HCT116 (cell line): ENCODE measurements around the gene XDH. TPM values are rescaled to one million over a fixed set of nuclear protein-coding genes. Genes with fewer than 3 reads are reported as not detected.

Experiments used
- ATAC-seq: fragments of 200-7000 bp; cut with Tn5 transposase; 2 replicates; pipeline ENCODE4 v1.9.1; 2020; ENCODE audit warnings: mild to moderate bottlenecking, moderate library complexity
- BruUV-seq: library from RNA; stranded (reverse); fragments of 400-500 nt; replicated peaks from 2 replicates; lab custom pipeline; 2021; lab: Mats Ljungman, UMichigan
- CTCF ChIA-PET: fragments of 300-600 bp; sonication (Branson Sonifier 250); formaldehyde crosslinking; loops from one replicate; lab custom pipeline; 2021; ENCODE audit warnings: antibody characterized with exemption; lab: Charles Lee
- POLR2A ChIA-PET: fragments of 300-600, 350-600 bp; sonication (Branson Sonifier 250); formaldehyde crosslinking; loops from one replicate; lab custom pipeline; 2021; ENCODE audit warnings: antibody characterized with exemption; lab: Charles Lee
- RAD21 ChIA-PET, 2 experiments: fragments of 300-600 bp; sonication (Branson Sonifier 250); formaldehyde crosslinking; loops; one replicate each; lab custom pipeline; 2023; ENCODE audit warnings: low total read pairs in 2 of 2; ENCODE audit not compliant: uncharacterized antibody in 2 of 2, unreplicated experiment in 2 of 2, low non-redundant PET in 1 of 2; lab: Charles Lee
- DNase-seq: peaks from one replicate; pipeline ENCODE4 v3.0.0-alpha.2; 2010; ENCODE audit warnings: low read depth, low spot score
- H2AFZ ChIP-seq: fragments of 200-600 bp; shearing (Covaris generic), sonication (generic); 2 replicates; pipeline ENCODE4 v1.6.1; 2017; ENCODE audit warnings: low read depth, mixed run types, mixed read lengths, antibody characterized with exemption, low read length; ENCODE audit not compliant: poor library complexity, severe bottlenecking
- H3K27ac ChIP-seq: 2 replicates; pipeline ENCODE4 v1.5.1; 2012; ENCODE audit warnings: low read depth, low read length
- H3K27me3 ChIP-seq: fragments of 200-600 bp; sonication (generic); 2 replicates; pipeline ENCODE4 v1.6.1; 2016; ENCODE audit warnings: mixed run types, low read length, mixed read lengths; ENCODE audit not compliant: insufficient read depth
- H3K36me3 ChIP-seq, 2 experiments: fragments of 200-500 bp in 1 of 2; fragments of 200-600 bp in 1 of 2; sonication (Bioruptor generic) in 1 of 2; sonication (generic) in 1 of 2; 2 replicates each; pipeline versions ENCODE4 v1.5.1 to v1.6.1; 2014 to 2016; ENCODE audit warnings: low read length in 2 of 2, inconsistent platforms in 1 of 2, mixed read lengths in 1 of 2, mixed run types in 1 of 2; ENCODE audit not compliant: insufficient read depth in 2 of 2, control insufficient read depth in 1 of 2
- H3K4me1 ChIP-seq, 2 experiments: fragments of 200-600 bp in 1 of 2; sonication (generic) in 1 of 2; 2 replicates each; pipeline versions ENCODE4 v1.5.1 to v1.6.1; 2012 to 2017; ENCODE audit warnings: low read length in 2 of 2, inconsistent platforms in 1 of 2, mild to moderate bottlenecking in 1 of 2, mixed read lengths in 1 of 2, mixed run types in 1 of 2, moderate library complexity in 1 of 2; ENCODE audit not compliant: insufficient read depth in 2 of 2, control insufficient read depth in 1 of 2
- H3K4me2 ChIP-seq: fragments of 200-600 bp; sonication (generic); 2 replicates; pipeline ENCODE4 v1.6.1; 2017; ENCODE audit warnings: mixed run types, low read length, mixed read lengths
- H3K4me3 ChIP-seq, 2 experiments: fragments of 200-600 bp in 1 of 2; sonication (generic) in 1 of 2; replicated peaks in 1 of 2; 2 replicates each; pipeline ENCODE4 v1.5.1; 2011 to 2016; ENCODE audit warnings: low read length in 2 of 2, control low read depth in 1 of 2, low read depth in 1 of 2, mild to moderate bottlenecking in 1 of 2, mixed read lengths in 1 of 2, mixed run types in 1 of 2
- H3K79me2 ChIP-seq: fragments of 200-600 bp; sonication (generic); 2 replicates; pipeline ENCODE4 v1.6.1; 2017; ENCODE audit warnings: mild to moderate bottlenecking, mixed run types, low read length, moderate library complexity, mixed read lengths; ENCODE audit not compliant: insufficient read depth
- H3K9ac ChIP-seq: fragments of 200-600 bp; sonication (generic); 2 replicates; pipeline ENCODE4 v1.6.1; 2016; ENCODE audit warnings: low read length, mixed read lengths
- H3K9me2 ChIP-seq: fragments of 200-600 bp; sonication (generic), shearing (Covaris generic); 2 replicates; pipeline ENCODE4 v1.6.1; 2017; ENCODE audit warnings: mixed run types, mild to moderate bottlenecking, moderate library complexity; ENCODE audit not compliant: insufficient read depth
- H3K9me3 ChIP-seq, 2 experiments: fragments of 200-500 bp in 1 of 2; fragments of 200-600 bp in 1 of 2; sonication (Bioruptor generic) in 1 of 2; sonication (generic) in 1 of 2; 2 replicates each; pipeline ENCODE4 v1.6.1; 2014 to 2017; ENCODE audit warnings: low read length in 2 of 2, mixed read lengths in 2 of 2, inconsistent platforms in 1 of 2, low read depth in 1 of 2, mild to moderate bottlenecking in 1 of 2, mixed run types in 1 of 2, moderate library complexity in 1 of 2; ENCODE audit not compliant: control insufficient read depth in 1 of 2, insufficient read depth in 1 of 2
- H4K20me1 ChIP-seq: fragments of 200-600 bp; sonication (generic), shearing (Covaris generic); 2 replicates; pipeline ENCODE4 v1.6.1; 2017; ENCODE audit warnings: mixed run types, mild to moderate bottlenecking, moderate library complexity; ENCODE audit not compliant: insufficient read depth
- ATF3 ChIP-seq: IDR thresholded peaks from 2 replicates; pipeline ENCODE4 v1.6.1; 2012
- CEBPB ChIP-seq: IDR thresholded peaks from 2 replicates; pipeline ENCODE4 v1.6.1; 2012; ENCODE audit warnings: low read depth
- CTCF ChIP-seq, 3 experiments: fragments of 200-600 bp in 1 of 3; sonication (generic) in 1 of 3; IDR thresholded peaks in 2 of 3; conservative IDR thresholded peaks in 1 of 3; 2 replicates each; pipeline ENCODE4 v1.5.1; 2012 to 2017; ENCODE audit warnings: low read depth in 2 of 3, low read length in 2 of 3, antibody characterized with exemption in 1 of 3, borderline replicate concordance in 1 of 3, control low read depth in 1 of 3, mild to moderate bottlenecking in 1 of 3, mixed read lengths in 1 of 3, mixed run types in 1 of 3, moderate library complexity in 1 of 3; ENCODE audit not compliant: insufficient read depth in 1 of 3
- EGR1 ChIP-seq: IDR thresholded peaks from 2 replicates; pipeline ENCODE4 v1.6.1; 2012; ENCODE audit warnings: low read depth
- EZH2 ChIP-seq: fragments of 200-600 bp; sonication (generic); IDR thresholded peaks from 2 replicates; pipeline ENCODE4 v1.6.1; 2017; ENCODE audit warnings: antibody characterized with exemption, mixed run types
- EZH2phosphoT487 ChIP-seq: fragments of 200-600 bp; IDR thresholded peaks from 2 replicates; pipeline ENCODE4 v1.6.1; 2018; ENCODE audit warnings: antibody characterized with exemption, borderline replicate concordance
- FOSL1 ChIP-seq: IDR thresholded peaks from 2 replicates; pipeline ENCODE4 v1.6.1; 2012; ENCODE audit warnings: low read depth
- JUND ChIP-seq: IDR thresholded peaks from 2 replicates; pipeline ENCODE4 v1.6.1; 2012
- MAX ChIP-seq: IDR thresholded peaks from 2 replicates; pipeline ENCODE4 v1.6.1; 2012
- POLR2A ChIP-seq: IDR thresholded peaks from 2 replicates; pipeline ENCODE4 v1.7.0; 2011; ENCODE audit warnings: borderline replicate concordance; ENCODE audit not compliant: insufficient read depth, insufficient read length; ENCODE audit errors: extremely low read depth
- POLR2AphosphoS5 ChIP-seq: IDR thresholded peaks from 2 replicates; pipeline ENCODE4 v1.6.1; 2011; ENCODE audit warnings: mild to moderate bottlenecking, low read depth, low read length, moderate library complexity
- RAD21 ChIP-seq: IDR thresholded peaks from 2 replicates; pipeline ENCODE4 v1.6.1; 2012; ENCODE audit warnings: low read depth, mild to moderate bottlenecking
- REST ChIP-seq: IDR thresholded peaks from 2 replicates; pipeline ENCODE4 v1.6.1; 2012; ENCODE audit warnings: low read depth
- SIN3A ChIP-seq: IDR thresholded peaks from 2 replicates; pipeline ENCODE4 v1.6.1; 2012; ENCODE audit warnings: low read depth
- SRF ChIP-seq: IDR thresholded peaks from 2 replicates; pipeline ENCODE4 v1.6.1; 2012; ENCODE audit warnings: low read depth
- TCF7L2 ChIP-seq: IDR thresholded peaks from 2 replicates; pipeline ENCODE4 v1.7.0; 2011; ENCODE audit warnings: borderline replicate concordance, inconsistent platforms; ENCODE audit not compliant: insufficient read depth, insufficient read length; ENCODE audit errors: extremely low read depth
- YY1 ChIP-seq: IDR thresholded peaks from 2 replicates; pipeline ENCODE4 v1.6.1; 2011; ENCODE audit warnings: low read length, low read depth, moderate library complexity, mild to moderate bottlenecking; ENCODE audit not compliant: insufficient replicate concordance; ENCODE audit errors: extremely low read depth
- ZFX ChIP-seq: fragments of 450-650 bp; IDR thresholded peaks from 2 replicates; pipeline ENCODE4 v1.6.1; 2017
- ZNF274 ChIP-seq: fragments of 200-500 bp; sonication (Bioruptor generic); IDR thresholded peaks from 2 replicates; pipeline ENCODE4 v1.6.1; 2014; ENCODE audit warnings: mild to moderate bottlenecking, low read depth, low read length, inconsistent platforms
- intact Hi-C: fragments of 100-400 bp; cut with micrococcal nuclease; formaldehyde crosslinking; loops from 2 replicates; pipeline ENCODE4 v1.10.0; 2022
- total RNA-seq: library from RNA; stranded (reverse); gene quantifications from one replicate; pipeline ENCODE4 v1.2.1, GENCODE V29; 2021; ENCODE audit not compliant: unreplicated experiment

The XDH gene
- total RNA-seq, 1 experiment from 2014 or later, result 0.15 TPM

GRCh38 chr2:31314761-31315160, 99.8 kb downstream of the XDH start:
- intact Hi-C loops, result no loop called here
- no peaks in the 10 kb centered on the region for H4K20me1 ChIP-seq
- DNase-seq, result no peak
- no peak overlapping the region for H3K9ac ChIP-seq
- RAD21 ChIA-PET, result no interaction called here
- no peaks in the 10 kb centered on the region for H3K27me3 ChIP-seq
- H3K9me3 ChIP-seq, result no peaks in the 10 kb centered on the region
- TF ChIP-seq ZFX, result no peak
- TF ChIP-seq YY1, result no peak
- no peak for TF ChIP-seq POLR2A
- TF ChIP-seq REST, result no peak
- no peak for TF ChIP-seq SRF
- TF ChIP-seq EGR1, result no peak
- TF ChIP-seq ATF3, result no peak
- no peak for TF ChIP-seq EZH2
- TF ChIP-seq RAD21, result no peak
- no peak for TF ChIP-seq POLR2AphosphoS5
- TF ChIP-seq FOSL1, result no peak
- no peak for TF ChIP-seq CTCF (IDR thresholded peaks at IDR 0.05 in 2 of 3, conservative IDR thresholded peaks at IDR 0.05 in 1 of 3; ENCODE audit: borderline replicate concordance in 1 of 3, insufficient read depth in 1 of 3, low read depth in 2 of 3, low read length in 2 of 3)
- TF ChIP-seq ZNF274, result no peak
- no peak for TF ChIP-seq MAX
- TF ChIP-seq TCF7L2, result no peak
- TF ChIP-seq CEBPB, result no peak
- no peak for TF ChIP-seq JUND
- TF ChIP-seq EZH2phosphoT487, result no peak
- no peak for TF ChIP-seq SIN3A
- no peak overlapping the region for H3K4me2 ChIP-seq
- H3K4me3 ChIP-seq, result no peak overlapping the region
- no peak overlapping the region for H3K27ac ChIP-seq
- H2AFZ ChIP-seq, result no peak overlapping the region
- no peaks in the 10 kb centered on the region for H3K36me3 ChIP-seq
- no peaks in the 10 kb centered on the region for H3K9me2 ChIP-seq
- BruUV-seq, result no TSS peak
- no peaks in the 10 kb centered on the region for H3K79me2 ChIP-seq
- CTCF ChIA-PET, result no interaction called here
- POLR2A ChIA-PET, result no interaction called here
- ATAC-seq, result no peak
- H3K4me1 ChIP-seq, result no peaks in the 10 kb centered on the region
